ENCODE results near the gene PDE4D. TPM values are rescaled to one million over a fixed set of nuclear protein-coding genes. Genes with fewer than 3 reads are reported as not detected.

The PDE4D gene
- total RNA-seq, 1 experiment from 2014 or later: 32.5 TPM

DNA sequence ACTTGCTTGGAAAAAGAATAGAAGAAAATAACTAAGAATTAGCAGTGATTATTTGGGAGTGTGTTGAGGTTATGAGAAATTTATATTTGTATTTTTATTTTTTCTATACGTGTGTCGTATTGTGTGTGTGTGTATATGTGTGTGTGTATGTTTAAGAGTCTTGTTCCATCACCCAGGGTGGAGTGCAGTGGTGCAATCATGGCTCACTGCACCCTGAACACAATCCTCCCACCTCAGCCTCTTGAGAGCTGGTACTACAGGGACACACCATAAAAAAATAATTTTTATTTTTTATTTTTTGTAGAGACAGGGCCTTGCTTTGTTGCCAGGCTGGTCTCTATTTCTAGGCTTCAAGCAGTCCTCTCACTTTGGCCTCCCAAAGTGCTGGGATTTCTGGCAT is 643.8 kb downstream of the PDE4D start:
- H3K36me3 ChIP-seq: no peaks in the 10 kb centered on the region
- no peak overlapping the region for H3K4me3 ChIP-seq

GRCh38 chr5:59249160-59249559 is 644.4 kb downstream of the PDE4D start:
- Histone ChIP-seq H3K9me3 (replicated peaks) (peaks cover 3% of the 10 kb centered on the region; the same call in 1 of the 2 replicates), H3K4me1 (peaks cover 8% of the 10 kb centered on the region), H3K4me3 (no peak overlapping the region)

More for the DNA sequence above, 643.8 kb downstream of the PDE4D start:
- peaks cover 3% of the 10 kb centered on the region; the same call in 1 of the 2 replicates for H3K9me3 ChIP-seq (replicated peaks)
- no peaks in the 10 kb centered on the region for H3K27me3 ChIP-seq
- H3K4me1 ChIP-seq: peaks cover 8% of the 10 kb centered on the region
- no peak overlapping the region for H3K27ac ChIP-seq
- DNase-seq: no peak

DNA sequence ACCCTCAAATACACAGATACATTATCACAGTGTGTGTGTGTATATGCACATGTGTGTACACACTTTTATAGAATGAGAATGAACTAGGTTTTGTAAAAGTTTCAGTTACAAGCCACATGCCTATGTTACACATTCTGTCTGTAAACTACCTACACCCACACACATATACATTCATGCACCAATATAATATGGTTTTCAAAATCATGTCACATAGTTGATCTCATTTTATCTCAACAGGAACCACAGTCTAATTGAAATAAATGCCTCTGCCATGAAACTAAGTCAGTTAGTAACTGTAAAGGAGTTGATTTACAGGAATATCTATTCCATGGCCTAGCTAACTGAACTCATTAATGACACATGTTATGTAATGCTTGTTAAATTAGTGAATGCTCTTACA is 646.6 kb downstream of the PDE4D start:
- Histone ChIP-seq H3K27ac (no peak overlapping the region), H3K36me3 (no peaks in the 10 kb centered on the region), H3K9me3 (replicated peaks) (0 out of 2 replicates have a peak, but pooled peaks cover 3% of the 10 kb centered on the region), H3K4me3 (no peak overlapping the region), H3K4me1 (peaks cover 8% of the 10 kb centered on the region), H3K27me3 (no peaks in the 10 kb centered on the region)
- no peak for DNase-seq

More at GRCh38 chr5:59249160-59249559, 644.4 kb downstream of the PDE4D start:
- DNase-seq: no peak
- no peaks in the 10 kb centered on the region for H3K27me3 ChIP-seq
- H3K27ac ChIP-seq: no peak overlapping the region
- H3K36me3 ChIP-seq: no peaks in the 10 kb centered on the region

DNA sequence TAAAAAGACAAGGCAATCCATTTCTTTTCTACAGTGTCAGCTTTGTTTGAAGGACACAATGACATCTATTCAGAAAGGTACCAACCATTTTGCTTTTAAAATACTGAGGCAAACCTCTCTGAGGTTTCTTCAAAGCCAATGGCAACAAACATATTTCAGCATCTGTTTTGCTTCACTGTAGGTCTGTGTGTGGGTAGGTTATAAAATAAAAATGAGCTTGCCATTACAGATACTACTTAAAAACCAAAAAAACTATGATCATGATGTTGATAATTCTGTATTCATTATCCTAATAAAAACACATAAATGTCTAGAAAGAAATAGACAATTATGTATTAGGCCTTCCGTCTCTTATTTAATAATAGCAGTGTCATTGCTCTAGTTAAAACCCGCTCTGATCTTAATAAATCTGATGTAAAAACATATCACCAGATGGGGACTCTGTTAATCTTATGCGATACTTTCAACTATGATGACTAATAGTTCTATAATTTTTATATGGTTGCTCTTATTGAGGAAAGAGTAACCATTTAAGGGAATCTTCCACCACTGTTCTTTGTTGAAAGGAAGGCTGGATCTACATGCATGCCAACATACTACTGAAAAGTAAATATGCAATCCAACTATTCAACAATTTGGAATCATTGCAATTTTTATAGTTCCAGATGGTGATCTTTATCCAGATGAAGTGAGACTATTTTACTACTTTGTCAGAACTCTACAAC is 647.2 kb downstream of the PDE4D start:
- Histone ChIP-seq H3K4me3 (no peak overlapping the region), H3K36me3 (no peaks in the 10 kb centered on the region), H3K9me3 (replicated peaks) (no peaks in the 10 kb centered on the region), H3K4me1 (peaks cover 8% of the 10 kb centered on the region), H3K27me3 (no peaks in the 10 kb centered on the region), H3K27ac (no peak overlapping the region)
- DNase-seq: no peak

- DNase-seq: no peak
- Histone ChIP-seq H3K27ac (no peak overlapping the region), H3K4me1 (peaks cover 14% of the 10 kb centered on the region), H3K27me3 (no peaks in the 10 kb centered on the region), H3K4me3 (no peak overlapping the region), H3K36me3 (no peaks in the 10 kb centered on the region), H3K9me3 (replicated peaks) (no peaks in the 10 kb centered on the region)
These were observed 648.3 kb downstream of the PDE4D start for GRCh38 chr5:59245198-59245597.

GRCh38 chr5:59241552-59241951 is 652.0 kb downstream of the PDE4D start:
- peaks cover 21% of the 10 kb centered on the region for H3K4me1 ChIP-seq
- no peaks in the 10 kb centered on the region for H3K27me3 ChIP-seq
- no peak overlapping the region for H3K27ac ChIP-seq
- no peak for DNase-seq
- H3K4me3 ChIP-seq: no peak overlapping the region
- H3K9me3 ChIP-seq (replicated peaks): no peaks in the 10 kb centered on the region
- H3K36me3 ChIP-seq: no peaks in the 10 kb centered on the region

GRCh38 chr5:59241119-59241518 is 652.4 kb downstream of the PDE4D start:
- no peaks in the 10 kb centered on the region for H3K27me3 ChIP-seq
- H3K9me3 ChIP-seq (replicated peaks): no peaks in the 10 kb centered on the region
- no peak for DNase-seq
- H3K4me3 ChIP-seq: no peak overlapping the region
- H3K27ac ChIP-seq: no peak overlapping the region
- H3K4me1 ChIP-seq: peaks cover 19% of the 10 kb centered on the region
- H3K36me3 ChIP-seq: no peaks in the 10 kb centered on the region

GRCh38 chr5:59238126-59238902 is 655.2 kb downstream of the PDE4D start:
- no peaks in the 10 kb centered on the region for H3K36me3 ChIP-seq

GRCh38 chr5:59236986-59237385 is 656.5 kb downstream of the PDE4D start:
- Histone ChIP-seq H3K9me3 (replicated peaks) (no peaks in the 10 kb centered on the region), H3K27ac (no peak overlapping the region), H3K27me3 (no peaks in the 10 kb centered on the region), H3K4me3 (no peak overlapping the region), H3K4me1 (peaks cover 23% of the 10 kb centered on the region), H3K36me3 (no peaks in the 10 kb centered on the region)
- no peak for DNase-seq

More at GRCh38 chr5:59238126-59238902, 655.2 kb downstream of the PDE4D start:
- no peak for DNase-seq
- H3K4me1 ChIP-seq: peaks cover 23% of the 10 kb centered on the region
- no peak overlapping the region for H3K4me3 ChIP-seq
- H3K27me3 ChIP-seq: no peaks in the 10 kb centered on the region
- no peaks in the 10 kb centered on the region for H3K9me3 ChIP-seq (replicated peaks)
- H3K27ac ChIP-seq: no peak overlapping the region

DNA sequence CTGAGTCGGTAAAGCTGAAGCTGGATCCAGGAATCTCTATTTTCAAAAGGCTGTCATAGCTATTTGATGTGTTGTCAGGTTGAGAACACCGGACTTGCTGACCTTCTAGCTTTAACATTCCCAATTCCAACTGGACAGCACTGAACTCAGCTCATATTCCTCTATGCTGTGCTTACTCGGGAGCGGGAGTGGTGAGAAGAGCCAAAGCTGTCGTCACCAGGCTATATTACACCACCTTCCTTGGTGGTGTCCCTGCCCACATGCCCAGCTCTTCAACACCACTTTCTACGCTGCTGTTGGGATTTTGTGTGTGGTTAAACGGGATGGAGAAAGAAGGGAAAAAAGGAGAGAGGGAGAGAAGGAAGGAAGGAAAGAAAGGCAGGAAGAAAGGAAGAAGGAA is 657.1 kb downstream of the PDE4D start:
- H3K27ac ChIP-seq: no peak overlapping the region
- H3K36me3 ChIP-seq: no peaks in the 10 kb centered on the region

GRCh38 chr5:59234236-59234635 is 659.3 kb downstream of the PDE4D start:
- Histone ChIP-seq H3K27ac (no peak overlapping the region), H3K4me1 (peaks cover 17% of the 10 kb centered on the region), H3K36me3 (no peaks in the 10 kb centered on the region), H3K9me3 (replicated peaks) (no peaks in the 10 kb centered on the region), H3K27me3 (no peaks in the 10 kb centered on the region), H3K4me3 (no peak overlapping the region)
- DNase-seq: no peak

More for the DNA sequence above, 657.1 kb downstream of the PDE4D start:
- no peak for DNase-seq
- H3K4me3 ChIP-seq: no peak overlapping the region
- H3K9me3 ChIP-seq (replicated peaks): no peaks in the 10 kb centered on the region
- H3K27me3 ChIP-seq: no peaks in the 10 kb centered on the region
- peaks cover 23% of the 10 kb centered on the region for H3K4me1 ChIP-seq

GRCh38 chr5:59231221-59231931 is 662.1 kb downstream of the PDE4D start:
- H3K4me1 ChIP-seq: peaks cover 10% of the 10 kb centered on the region; the same call in 1 of the 2 replicates
- H3K27me3 ChIP-seq: no peaks in the 10 kb centered on the region
- H3K4me3 ChIP-seq: no peak overlapping the region
- no peaks in the 10 kb centered on the region for H3K9me3 ChIP-seq (replicated peaks)
- no peak overlapping the region for H3K27ac ChIP-seq
- no peak for DNase-seq
- no peaks in the 10 kb centered on the region for H3K36me3 ChIP-seq

- no peaks in the 10 kb centered on the region for H3K4me1 ChIP-seq
- H3K36me3 ChIP-seq: no peaks in the 10 kb centered on the region
- no peak for DNase-seq
- no peaks in the 10 kb centered on the region for H3K9me3 ChIP-seq (replicated peaks)
- no peaks in the 10 kb centered on the region for H3K27me3 ChIP-seq
- H3K4me3 ChIP-seq: no peak overlapping the region
- H3K27ac ChIP-seq: no peak overlapping the region
These were observed 670.6 kb downstream of the PDE4D start for GRCh38 chr5:59222687-59223511.

DNA sequence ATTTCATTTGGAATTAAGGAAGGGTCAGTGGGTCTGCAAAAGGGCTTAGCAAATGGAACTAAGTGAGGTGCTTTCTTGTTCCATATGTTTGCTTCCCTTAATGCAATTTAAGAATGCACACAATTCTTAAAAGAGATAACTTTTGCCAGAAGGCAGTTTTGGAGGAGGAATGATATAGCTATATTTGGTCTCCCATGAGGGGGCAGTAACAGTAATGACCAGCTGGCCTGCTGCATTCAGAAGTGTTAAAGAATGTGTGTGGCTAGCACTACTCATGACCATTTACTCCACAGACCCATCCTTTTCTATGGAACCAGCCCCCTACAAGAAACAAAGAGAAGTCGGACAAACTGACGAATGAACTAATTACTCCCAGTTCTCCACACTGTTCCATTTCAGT is 671.8 kb downstream of the PDE4D start:
- Histone ChIP-seq H3K27me3 (no peaks in the 10 kb centered on the region), H3K27ac (no peak overlapping the region), H3K36me3 (no peaks in the 10 kb centered on the region), H3K4me3 (no peak overlapping the region), H3K9me3 (replicated peaks) (no peaks in the 10 kb centered on the region), H3K4me1 (no peaks in the 10 kb centered on the region)
- no peak for DNase-seq

All from SJCRH30 (cell line).